Activated naive CD8-positive, alpha-beta T cell treated with anti-CD3 and anti-CD28 coated beads for 36 hours (primary cell): Measurements from ENCODE around the gene ITIH3. TPM values are rescaled to one million over a fixed set of nuclear protein-coding genes. Genes with fewer than 3 reads are reported as not detected.

Source experiments
- DNase-seq: peaks from one replicate; pipeline ENCODE4 v3.0.0; 2021
- H3K27ac Mint-ChIP-seq: one replicate; pipeline ENCODE4 v1.8.0; 2022; ENCODE audit warnings: mild to moderate bottlenecking, moderate library complexity, mixed read lengths
- H3K27me3 Mint-ChIP-seq: one replicate; pipeline ENCODE4 v1.8.0; 2022; ENCODE audit warnings: mild to moderate bottlenecking, mixed read lengths
- H3K36me3 Mint-ChIP-seq: one replicate; pipeline ENCODE4 v1.8.0; 2021; ENCODE audit warnings: mild to moderate bottlenecking, mixed read lengths
- H3K4me1 Mint-ChIP-seq: one replicate; pipeline ENCODE4 v1.8.0; 2021; ENCODE audit warnings: mixed read lengths
- H3K4me3 Mint-ChIP-seq: one replicate; pipeline ENCODE4 v1.8.0; 2022; ENCODE audit warnings: mild to moderate bottlenecking, moderate library complexity, mixed read lengths
- H3K9me3 Mint-ChIP-seq: one replicate; pipeline ENCODE4 v1.8.0; 2022; ENCODE audit warnings: mixed read lengths
- total RNA-seq, 2 experiments: library from RNA; stranded (reverse); gene quantifications; one replicate each; pipeline ENCODE4 v1.2.3, GENCODE V29; 2021

The ITIH3 gene
- not detected for total RNA-seq

GRCh38 chr3:52794612-52795099, at the start of gene ITIH3:
Gene ITIH3 (plus strand): TSS chr3:52794796. CDS start chr3:52794804, 8 bp downstream.
- Mint-ChIP-seq H3K9me3 (no peaks in the 10 kb centered on the region), H3K27ac (no peak within 1 kb of the TSS), H3K36me3 (no peaks in the 10 kb centered on the region), H3K4me1 (no peaks in the 10 kb centered on the region), H3K27me3 (no peaks in the 10 kb centered on the region), H3K4me3 (no peak within 1 kb of the TSS)
- DNase-seq = no peak

- Mint-ChIP-seq H3K4me3 (no peak overlapping the region), H3K36me3 (peaks cover 17% of the 10 kb centered on the region), H3K27me3 (no peaks in the 10 kb centered on the region), H3K4me1 (no peaks in the 10 kb centered on the region), H3K27ac (no peak overlapping the region), H3K9me3 (no peaks in the 10 kb centered on the region)
- no peak for DNase-seq
Measured at GRCh38 chr3:52752045-52752660, 42.4 kb upstream of the ITIH3 start.

GRCh38 chr3:52754373-52754772, 40.2 kb upstream of the ITIH3 start:
- peaks cover 14% of the 10 kb centered on the region for H3K36me3 Mint-ChIP-seq
- no peak overlapping the region for H3K4me3 Mint-ChIP-seq
- H3K4me1 Mint-ChIP-seq = no peaks in the 10 kb centered on the region
- no peaks in the 10 kb centered on the region for H3K9me3 Mint-ChIP-seq
- DNase-seq = no peak
- H3K27ac Mint-ChIP-seq = no peak overlapping the region
- H3K27me3 Mint-ChIP-seq = no peaks in the 10 kb centered on the region

- DNase-seq = no peak
- Mint-ChIP-seq H3K9me3 (no peaks in the 10 kb centered on the region), H3K27me3 (no peaks in the 10 kb centered on the region), H3K27ac (no peak overlapping the region), H3K4me1 (no peaks in the 10 kb centered on the region), H3K36me3 (peaks cover 12% of the 10 kb centered on the region), H3K4me3 (no peak overlapping the region)
Measured at GRCh38 chr3:52756141-52756540, 38.5 kb upstream of the ITIH3 start.

- H3K4me3 Mint-ChIP-seq = no peak overlapping the region
- no peak overlapping the region for H3K27ac Mint-ChIP-seq
- peaks cover 9% of the 10 kb centered on the region for H3K36me3 Mint-ChIP-seq
- H3K9me3 Mint-ChIP-seq = no peaks in the 10 kb centered on the region
- H3K27me3 Mint-ChIP-seq = no peaks in the 10 kb centered on the region
- peaks cover 3% of the 10 kb centered on the region for H3K4me1 Mint-ChIP-seq
- no peak for DNase-seq
Measured at GRCh38 chr3:52763466-52763865, 31.1 kb upstream of the ITIH3 start.

- Mint-ChIP-seq H3K4me1 (peaks cover 18% of the 10 kb centered on the region), H3K4me3 (peak overlapping the region; percentile 93), H3K27me3 (no peaks in the 10 kb centered on the region), H3K36me3 (peaks cover 2% of the 10 kb centered on the region), H3K27ac (peak overlapping the region; percentile 87), H3K9me3 (no peaks in the 10 kb centered on the region)
- no peak for DNase-seq
Measured at GRCh38 chr3:52769786-52770455, 24.7 kb upstream of the ITIH3 start.

GRCh38 chr3:52770496-52771333, 23.9 kb upstream of the ITIH3 start, which contains the start of gene NEK4:
Gene NEK4 (minus strand): TSS chr3:52770940. CDS start chr3:52770746, 194 bp downstream.
- H3K36me3 Mint-ChIP-seq = peaks cover 2% of the 10 kb centered on the region
- peak; percentile 90 for DNase-seq
- H3K27me3 Mint-ChIP-seq = no peaks in the 10 kb centered on the region
- H3K27ac Mint-ChIP-seq = peak within 1 kb of the TSS; percentile 89
- H3K9me3 Mint-ChIP-seq = no peaks in the 10 kb centered on the region
- H3K4me3 Mint-ChIP-seq = peak within 1 kb of the TSS; percentile 93
- H3K4me1 Mint-ChIP-seq = peaks cover 18% of the 10 kb centered on the region

GRCh38 chr3:52771334-52771681, 23.3 kb upstream of the ITIH3 start:
- peak overlapping the region; percentile 93 for H3K4me3 Mint-ChIP-seq
- no peaks in the 10 kb centered on the region for H3K27me3 Mint-ChIP-seq
- peaks cover 18% of the 10 kb centered on the region for H3K4me1 Mint-ChIP-seq
- H3K36me3 Mint-ChIP-seq = peaks cover 2% of the 10 kb centered on the region
- H3K9me3 Mint-ChIP-seq = no peaks in the 10 kb centered on the region
- peak overlapping the region; percentile 89 for H3K27ac Mint-ChIP-seq
- no peak for DNase-seq

- no peak for DNase-seq
- Mint-ChIP-seq H3K36me3 (peaks cover 2% of the 10 kb centered on the region), H3K27ac (peak overlapping the region; percentile 89), H3K27me3 (no peaks in the 10 kb centered on the region), H3K4me1 (peaks cover 18% of the 10 kb centered on the region), H3K4me3 (peak overlapping the region; percentile 93), H3K9me3 (no peaks in the 10 kb centered on the region)
Measured at GRCh38 chr3:52771702-52772101, 22.9 kb upstream of the ITIH3 start.

GRCh38 chr3:52773361-52774065, 21.1 kb upstream of the ITIH3 start:
- H3K27me3 Mint-ChIP-seq = no peaks in the 10 kb centered on the region
- no peak overlapping the region for H3K27ac Mint-ChIP-seq

GRCh38 chr3:52774066-52774713, 20.4 kb upstream of the ITIH3 start:
- Mint-ChIP-seq H3K4me3 (no peak overlapping the region), H3K27me3 (no peaks in the 10 kb centered on the region), H3K4me1 (peaks cover 10% of the 10 kb centered on the region), H3K27ac (no peak overlapping the region), H3K36me3 (peaks cover 2% of the 10 kb centered on the region), H3K9me3 (no peaks in the 10 kb centered on the region)
- DNase-seq = no peak

More at GRCh38 chr3:52773361-52774065, 21.1 kb upstream of the ITIH3 start:
- DNase-seq = no peak
- Mint-ChIP-seq H3K4me3 (no peak overlapping the region), H3K4me1 (peaks cover 14% of the 10 kb centered on the region), H3K9me3 (no peaks in the 10 kb centered on the region), H3K36me3 (peaks cover 2% of the 10 kb centered on the region)

- no peak for DNase-seq
- Mint-ChIP-seq H3K4me3 (no peak overlapping the region), H3K36me3 (no peaks in the 10 kb centered on the region), H3K27me3 (no peaks in the 10 kb centered on the region), H3K27ac (no peak overlapping the region), H3K9me3 (no peaks in the 10 kb centered on the region), H3K4me1 (peaks cover 2% of the 10 kb centered on the region)
Measured at GRCh38 chr3:52774901-52775864, 19.4 kb upstream of the ITIH3 start.

GRCh38 chr3:52775877-52776276, 18.7 kb upstream of the ITIH3 start:
- no peaks in the 10 kb centered on the region for H3K27me3 Mint-ChIP-seq
- H3K4me1 Mint-ChIP-seq = peaks cover 2% of the 10 kb centered on the region
- DNase-seq = no peak
- H3K4me3 Mint-ChIP-seq = no peak overlapping the region
- no peak overlapping the region for H3K27ac Mint-ChIP-seq
- no peaks in the 10 kb centered on the region for H3K9me3 Mint-ChIP-seq
- no peaks in the 10 kb centered on the region for H3K36me3 Mint-ChIP-seq
